Neural cell (in vitro differentiated cells): Measurements from ENCODE around the gene SLC17A5. TPM values are rescaled to one million over a fixed set of nuclear protein-coding genes. Genes with fewer than 3 reads are reported as not detected.

Experiments used
- H2AFZ ChIP-seq: fragments of 200-600, 300-800 bp; sonication (generic), shearing (Covaris generic); 2 replicates; pipeline ENCODE4 v1.6.0; 2014; ENCODE audit warnings: low read depth, mild to moderate bottlenecking, antibody characterized with exemption, low read length, moderate library complexity
- H3F3A ChIP-seq: fragments of 200-600 bp; shearing (Covaris generic); 2 replicates; pipeline ENCODE4 v1.6.1; 2016; ENCODE audit warnings: mild to moderate bottlenecking, moderate library complexity, mixed read lengths, antibody characterized with exemption, low read length; ENCODE audit not compliant: insufficient read depth, poor library complexity, severe bottlenecking
- H3K27ac ChIP-seq: fragments of 200-600, 300-800 bp; sonication (generic), shearing (Covaris generic); 2 replicates; pipeline ENCODE4 v1.5.1; 2014; ENCODE audit warnings: mild to moderate bottlenecking, low read length, moderate library complexity
- H3K27me3 ChIP-seq: fragments of 300-800, 200-600 bp; sonication (generic), shearing (Covaris generic); 2 replicates; pipeline ENCODE4 v1.6.0; 2014; ENCODE audit warnings: mild to moderate bottlenecking, low read depth, low read length, moderate library complexity; ENCODE audit not compliant: insufficient read depth
- H3K36me3 ChIP-seq: fragments of 300-800, 200-600 bp; sonication (generic), shearing (Covaris generic); 2 replicates; pipeline ENCODE4 v1.5.1; 2014; ENCODE audit warnings: mild to moderate bottlenecking, antibody characterized with exemption, low read length, moderate library complexity; ENCODE audit not compliant: insufficient read depth
- H3K4me2 ChIP-seq: fragments of 300-800, 200-600 bp; sonication (generic), shearing (Covaris generic); 2 replicates; pipeline ENCODE4 v1.6.0; 2014; ENCODE audit warnings: mild to moderate bottlenecking, low read length
- H3K4me3 ChIP-seq: fragments of 300-800, 200-600 bp; sonication (generic), shearing (Covaris generic); 2 replicates; pipeline ENCODE4 v1.5.1; 2014; ENCODE audit warnings: mild to moderate bottlenecking, low read length, moderate library complexity
- H3K79me2 ChIP-seq: fragments of 200-600 bp; shearing (Covaris generic); replicated peaks from 2 replicates; pipeline ENCODE4 v1.6.0; 2014; ENCODE audit warnings: mild to moderate bottlenecking, low read length, moderate library complexity; ENCODE audit not compliant: insufficient read depth
- H3K9ac ChIP-seq: fragments of 300-800, 200-600 bp; sonication (generic), shearing (Covaris generic); 2 replicates; pipeline ENCODE4 v1.6.1; 2016; ENCODE audit warnings: mild to moderate bottlenecking, low read length, mixed read lengths
- H3K9me2 ChIP-seq: fragments of 200-600 bp; shearing (Covaris generic); 2 replicates; pipeline ENCODE4 v1.6.1; 2016; ENCODE audit warnings: mild to moderate bottlenecking, low read length, mixed read lengths; ENCODE audit not compliant: insufficient read depth
- H3K9me3 ChIP-seq: fragments of 200-600, 300-800 bp; sonication (generic), shearing (Covaris generic); 2 replicates; pipeline ENCODE4 v1.6.1; 2016; ENCODE audit warnings: mild to moderate bottlenecking, mixed run types, low read length, moderate library complexity, mixed read lengths
- H4K20me1 ChIP-seq: fragments of 200-600 bp; shearing (Covaris generic); 2 replicates; pipeline ENCODE4 v1.6.1; 2016; ENCODE audit warnings: mild to moderate bottlenecking, mixed run types; ENCODE audit not compliant: insufficient read depth
- EP300 ChIP-seq: fragments of 450-650 bp; conservative IDR thresholded peaks from 2 replicates; pipeline ENCODE4 v1.6.1; 2014; ENCODE audit warnings: antibody characterized with exemption, mild to moderate bottlenecking, moderate library complexity; ENCODE audit not compliant: poor library complexity, severe bottlenecking
- EZH2 ChIP-seq: fragments of 200-600, 300-800 bp; shearing (Covaris generic), sonication (generic); IDR thresholded peaks from 2 replicates; pipeline ENCODE4 v1.6.1; 2014; ENCODE audit warnings: antibody characterized with exemption, low read length, borderline replicate concordance, mild to moderate bottlenecking; ENCODE audit not compliant: insufficient read depth, poor library complexity, severe bottlenecking
- POLR2AphosphoS5 ChIP-seq: IDR thresholded peaks from 2 replicates; pipeline ENCODE4 v1.6.1; 2012
- TAF1 ChIP-seq: IDR thresholded peaks from 2 replicates; pipeline ENCODE4 v1.6.1; 2012; ENCODE audit warnings: low read depth
- polyA plus RNA-seq: library from polyadenylated mRNA; depleted of rRNA; stranded (reverse); fragments of >200 nt; gene quantifications from 2 replicates; pipeline ENCODE4 v1.2.3, GENCODE V29; 2014
- TF ChIP-seq, protein P1 (sequence below): IDR thresholded peaks from 2 replicates; pipeline ENCODE4 v1.6.1; 2012; ENCODE audit warnings: borderline replicate concordance
- TF ChIP-seq, protein P2 (sequence below): fragments of 450-650 bp; IDR thresholded peaks from 2 replicates; pipeline ENCODE4 v1.5.1; 2014; ENCODE audit warnings: antibody characterized with exemption, mild to moderate bottlenecking, moderate library complexity; ENCODE audit not compliant: poor library complexity, severe bottlenecking

SLC17A5 gene
- polyA plus RNA-seq, 1 donor from 2014 or later: 12.3 TPM

DNA sequence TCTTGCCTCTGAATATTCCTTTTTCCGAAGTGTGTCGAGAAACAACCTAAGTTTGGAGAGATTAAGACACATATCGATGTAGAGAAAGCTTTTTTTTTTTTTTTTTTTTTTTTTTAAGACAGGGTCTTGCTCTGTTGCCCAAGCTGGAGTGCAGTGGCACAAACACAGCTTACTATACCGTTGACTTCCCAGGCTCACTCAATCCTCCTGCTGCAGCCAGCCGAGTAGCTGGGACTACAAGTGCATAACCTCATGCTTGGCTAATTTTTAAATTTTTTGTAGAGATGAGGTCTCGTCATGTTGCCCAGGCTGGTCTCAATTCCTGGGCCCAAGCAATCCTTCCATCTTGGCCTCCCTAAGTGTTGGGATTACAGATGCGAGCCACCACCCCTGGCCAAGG, 21.4 kb downstream of the SLC17A5 start:
- Histone ChIP-seq H4K20me1 (no peaks in the 10 kb centered on the region), H3F3A (no peaks in the 10 kb centered on the region), H3K9ac (no peak overlapping the region), H3K27ac (no peak overlapping the region), H3K4me3 (no peak overlapping the region), H3K9me3 (no peaks in the 10 kb centered on the region), H2AFZ (no peak overlapping the region), H3K4me2 (no peak overlapping the region), H3K27me3 (no peaks in the 10 kb centered on the region), H3K9me2 (no peaks in the 10 kb centered on the region), H3K79me2 (no peaks in the 10 kb centered on the region), H3K36me3 (no peaks in the 10 kb centered on the region)
- TF ChIP-seq EZH2 (no peak), EP300 (no peak), POLR2AphosphoS5 (no peak), TAF1 (no peak)
- TF ChIP-seq, protein P1, sequence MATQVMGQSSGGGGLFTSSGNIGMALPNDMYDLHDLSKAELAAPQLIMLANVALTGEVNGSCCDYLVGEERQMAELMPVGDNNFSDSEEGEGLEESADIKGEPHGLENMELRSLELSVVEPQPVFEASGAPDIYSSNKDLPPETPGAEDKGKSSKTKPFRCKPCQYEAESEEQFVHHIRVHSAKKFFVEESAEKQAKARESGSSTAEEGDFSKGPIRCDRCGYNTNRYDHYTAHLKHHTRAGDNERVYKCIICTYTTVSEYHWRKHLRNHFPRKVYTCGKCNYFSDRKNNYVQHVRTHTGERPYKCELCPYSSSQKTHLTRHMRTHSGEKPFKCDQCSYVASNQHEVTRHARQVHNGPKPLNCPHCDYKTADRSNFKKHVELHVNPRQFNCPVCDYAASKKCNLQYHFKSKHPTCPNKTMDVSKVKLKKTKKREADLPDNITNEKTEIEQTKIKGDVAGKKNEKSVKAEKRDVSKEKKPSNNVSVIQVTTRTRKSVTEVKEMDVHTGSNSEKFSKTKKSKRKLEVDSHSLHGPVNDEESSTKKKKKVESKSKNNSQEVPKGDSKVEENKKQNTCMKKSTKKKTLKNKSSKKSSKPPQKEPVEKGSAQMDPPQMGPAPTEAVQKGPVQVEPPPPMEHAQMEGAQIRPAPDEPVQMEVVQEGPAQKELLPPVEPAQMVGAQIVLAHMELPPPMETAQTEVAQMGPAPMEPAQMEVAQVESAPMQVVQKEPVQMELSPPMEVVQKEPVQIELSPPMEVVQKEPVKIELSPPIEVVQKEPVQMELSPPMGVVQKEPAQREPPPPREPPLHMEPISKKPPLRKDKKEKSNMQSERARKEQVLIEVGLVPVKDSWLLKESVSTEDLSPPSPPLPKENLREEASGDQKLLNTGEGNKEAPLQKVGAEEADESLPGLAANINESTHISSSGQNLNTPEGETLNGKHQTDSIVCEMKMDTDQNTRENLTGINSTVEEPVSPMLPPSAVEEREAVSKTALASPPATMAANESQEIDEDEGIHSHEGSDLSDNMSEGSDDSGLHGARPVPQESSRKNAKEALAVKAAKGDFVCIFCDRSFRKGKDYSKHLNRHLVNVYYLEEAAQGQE: no peak
- TF ChIP-seq, protein P2, sequence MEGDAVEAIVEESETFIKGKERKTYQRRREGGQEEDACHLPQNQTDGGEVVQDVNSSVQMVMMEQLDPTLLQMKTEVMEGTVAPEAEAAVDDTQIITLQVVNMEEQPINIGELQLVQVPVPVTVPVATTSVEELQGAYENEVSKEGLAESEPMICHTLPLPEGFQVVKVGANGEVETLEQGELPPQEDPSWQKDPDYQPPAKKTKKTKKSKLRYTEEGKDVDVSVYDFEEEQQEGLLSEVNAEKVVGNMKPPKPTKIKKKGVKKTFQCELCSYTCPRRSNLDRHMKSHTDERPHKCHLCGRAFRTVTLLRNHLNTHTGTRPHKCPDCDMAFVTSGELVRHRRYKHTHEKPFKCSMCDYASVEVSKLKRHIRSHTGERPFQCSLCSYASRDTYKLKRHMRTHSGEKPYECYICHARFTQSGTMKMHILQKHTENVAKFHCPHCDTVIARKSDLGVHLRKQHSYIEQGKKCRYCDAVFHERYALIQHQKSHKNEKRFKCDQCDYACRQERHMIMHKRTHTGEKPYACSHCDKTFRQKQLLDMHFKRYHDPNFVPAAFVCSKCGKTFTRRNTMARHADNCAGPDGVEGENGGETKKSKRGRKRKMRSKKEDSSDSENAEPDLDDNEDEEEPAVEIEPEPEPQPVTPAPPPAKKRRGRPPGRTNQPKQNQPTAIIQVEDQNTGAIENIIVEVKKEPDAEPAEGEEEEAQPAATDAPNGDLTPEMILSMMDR: no peak

DNA sequence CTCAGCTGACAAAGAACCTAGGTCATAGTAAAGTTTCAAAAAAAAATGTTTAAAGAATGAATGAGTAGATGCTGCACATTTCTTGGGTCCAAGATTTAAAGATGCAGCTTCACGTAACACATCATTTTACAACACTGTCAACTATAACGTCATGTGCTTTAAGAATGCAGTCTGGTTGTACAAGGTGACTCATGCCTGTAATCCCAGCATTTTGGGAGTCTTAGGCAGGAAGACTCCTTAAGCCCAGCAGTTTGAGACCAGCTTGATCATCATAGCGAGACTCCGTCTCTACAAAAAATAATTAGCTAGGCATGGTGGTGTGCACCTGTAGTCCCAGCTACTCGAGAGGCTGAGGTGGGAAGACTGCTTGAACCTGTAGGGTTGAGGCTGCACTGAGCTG, 21.9 kb downstream of the SLC17A5 start:
- H3K4me3 ChIP-seq: no peak overlapping the region
- H3K27ac ChIP-seq: no peak overlapping the region
- no peaks in the 10 kb centered on the region for H4K20me1 ChIP-seq
- no peaks in the 10 kb centered on the region for H3K36me3 ChIP-seq
- no peak overlapping the region for H3K4me2 ChIP-seq
- no peak overlapping the region for H3K9ac ChIP-seq
- no peak overlapping the region for H2AFZ ChIP-seq
- no peaks in the 10 kb centered on the region for H3K9me3 ChIP-seq
- H3K9me2 ChIP-seq: no peaks in the 10 kb centered on the region
- no peaks in the 10 kb centered on the region for H3K27me3 ChIP-seq
- no peaks in the 10 kb centered on the region for H3K79me2 ChIP-seq
- TF ChIP-seq EP300 (no peak), POLR2AphosphoS5 (no peak)
- TF ChIP-seq, protein P2: no peak
- H3F3A ChIP-seq: no peaks in the 10 kb centered on the region
